Measurements from ENCODE around the gene CAB39. TPM values are rescaled to one million over a fixed set of nuclear protein-coding genes. Genes with fewer than 3 reads are reported as not detected.

CAB39 gene
- polyA plus RNA-seq, 3 donors: 33.1 to 53.8 (median 38.3) TPM

- Mint-ChIP-seq H3K4me1 (peaks cover 16% of the 10 kb centered on the region), H3K4me3 (no peak overlapping the region), H3K9me3 (no peaks in the 10 kb centered on the region), H3K36me3 (peaks cover 72 to 75% of the 10 kb centered on the region in 2 donors), H3K27ac (no peak overlapping the region), H3K27me3 (ENCODE audit: low read depth in 3 of 3) (no peaks in the 10 kb centered on the region)
- Histone ChIP-seq H3K79me2 (ENCODE audit: insufficient read depth, low read length) (peaks cover 75% of the 10 kb centered on the region), H3K9ac (ENCODE audit: insufficient read depth, low read length, poor library complexity, severe bottlenecking) (no peak overlapping the region), H3K27ac (ENCODE audit: low read depth in 1 of 2, low read length in 2 of 2) (no peak overlapping the region), H4K20me1 (ENCODE audit: insufficient read depth, low read length) (peaks cover 99% of the 10 kb centered on the region), H3K4me2 (replicated peaks; ENCODE audit: extremely low read depth, low read length, poor library complexity, severe bottlenecking) (no peak overlapping the region), H3K4me1 (ENCODE audit: control insufficient read depth in 1 of 2, insufficient read depth in 2 of 2, low read length in 2 of 2) (peaks cover 12% of the 10 kb centered on the region in 2 donors), H3K9me3 (replicated peaks in 1 of 2; ENCODE audit: control insufficient read depth in 1 of 2, insufficient read depth in 1 of 2, low read length in 2 of 2) (no peaks in the 10 kb centered on the region), H3K4me3 (replicated peaks in 1 of 3; ENCODE audit: low read depth in 2 of 3, low read length in 3 of 3) (no peak overlapping the region), H3K27me3 (ENCODE audit: control insufficient read depth in 2 of 2, insufficient read depth in 2 of 2, low read length in 2 of 2) (no peaks in the 10 kb centered on the region), H2AFZ (ENCODE audit: insufficient read depth, low read depth, low read length, poor library complexity, severe bottlenecking) (no peak overlapping the region), H3K36me3 (replicated peaks in 1 of 2; ENCODE audit: control insufficient read depth in 1 of 2, insufficient read depth in 2 of 2, low read length in 2 of 2) (peaks cover 53 to 91% of the 10 kb centered on the region in 2 donors)
- no peak for DNase-seq
- no peak for TF ChIP-seq CTCF (IDR thresholded peaks at IDR 0.05)
- intact Hi-C loops (cut with micrococcal nuclease): no loop called here
- no CpG with 5 or more reads among the region's 1 CpG for WGBS (ENCODE audit: insufficient coverage)
These were observed 51.7 kb downstream of the CAB39 start for GRCh38 chr2:230764346-230764745.

GRCh38 chr2:230765611-230766300 is 53.1 kb downstream of the CAB39 start:
- no peaks in the 10 kb centered on the region for H3K4me1 ChIP-seq (ENCODE audit: control insufficient read depth in 1 of 2, insufficient read depth in 2 of 2, low read length in 2 of 2)
- no peak overlapping the region for H3K27ac ChIP-seq (ENCODE audit: low read depth in 1 of 2, low read length in 2 of 2)
- WGBS (ENCODE audit: insufficient coverage): no CpG with 5 or more reads among the region's 4 CpGs
- intact Hi-C loops (cut with micrococcal nuclease): no loop called here
- Mint-ChIP-seq H3K27ac (peak overlapping the region in 1 of 7 donors; percentile 47), H3K27me3 (ENCODE audit: low read depth in 3 of 3) (no peaks in the 10 kb centered on the region), H3K4me1 (peaks cover 4% of the 10 kb centered on the region), H3K4me3 (no peak overlapping the region), H3K9me3 (no peaks in the 10 kb centered on the region), H3K36me3 (peaks cover 69 to 78% of the 10 kb centered on the region in 2 donors)
- no peak overlapping the region for H3K4me2 ChIP-seq (replicated peaks; ENCODE audit: extremely low read depth, low read length, poor library complexity, severe bottlenecking)
- no peaks in the 10 kb centered on the region for H3K9me3 ChIP-seq (replicated peaks in 1 of 2; ENCODE audit: control insufficient read depth in 1 of 2, insufficient read depth in 1 of 2, low read length in 2 of 2)
- H3K4me3 ChIP-seq (replicated peaks in 1 of 3; ENCODE audit: low read depth in 2 of 3, low read length in 3 of 3): no peak overlapping the region
- H3K36me3 ChIP-seq (replicated peaks in 1 of 2; ENCODE audit: control insufficient read depth in 1 of 2, insufficient read depth in 2 of 2, low read length in 2 of 2): peaks cover 56 to 98% of the 10 kb centered on the region in 2 donors
- DNase-seq: no peak
- H3K27me3 ChIP-seq (ENCODE audit: control insufficient read depth in 2 of 2, insufficient read depth in 2 of 2, low read length in 2 of 2): no peaks in the 10 kb centered on the region
- TF ChIP-seq CTCF (IDR thresholded peaks at IDR 0.05): no peak
- H2AFZ ChIP-seq (ENCODE audit: insufficient read depth, low read depth, low read length, poor library complexity, severe bottlenecking): no peak overlapping the region
- H3K9ac ChIP-seq (ENCODE audit: insufficient read depth, low read length, poor library complexity, severe bottlenecking): no peak overlapping the region
- H4K20me1 ChIP-seq (ENCODE audit: insufficient read depth, low read length): peaks cover 99% of the 10 kb centered on the region
- H3K79me2 ChIP-seq (ENCODE audit: insufficient read depth, low read length): peaks cover 72% of the 10 kb centered on the region
